CD4-positive, alpha-beta T cell treated with Interleukin-12 subunit alpha and Interleukin-12 subunit beta, for 1 hour (primary cell): ENCODE data around the gene PCBP4.
A peak's percentile ranks its signal among the peaks of the same experiment; 100 is the strongest.

ENCODE experiments used
- DNase-seq: peaks from one replicate; pipeline ENCODE4 v3.0.0-alpha.2; 2020

PCBP4 gene

GRCh38 chr3:51954713-51955112 is 12.5 kb downstream of the PCBP4 start:
- DNase-seq: no peak

- no peak for DNase-seq
These were observed 13.1 kb downstream of the PCBP4 start for GRCh38 chr3:51954105-51954504.

DNA sequence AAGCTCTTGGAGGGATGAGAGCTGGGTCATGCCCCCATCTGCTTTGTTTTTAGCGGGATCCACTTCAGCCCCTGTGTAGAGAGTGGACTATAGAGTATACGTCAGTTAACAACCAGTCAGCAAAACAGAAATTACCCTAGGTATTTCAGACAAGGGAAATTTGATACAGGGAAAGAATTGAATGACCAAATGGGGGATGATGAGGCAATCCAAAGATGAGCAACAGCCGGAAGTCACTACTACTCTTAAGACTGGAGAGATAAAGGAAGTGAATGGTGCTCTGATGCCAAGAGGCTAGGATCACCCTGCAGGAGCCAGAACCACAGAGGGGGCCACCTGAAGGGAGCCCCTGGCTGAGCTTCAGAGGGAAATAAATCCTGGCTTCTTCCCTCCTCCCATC is 13.8 kb downstream of the PCBP4 start:
- DNase-seq: no peak

DNA sequence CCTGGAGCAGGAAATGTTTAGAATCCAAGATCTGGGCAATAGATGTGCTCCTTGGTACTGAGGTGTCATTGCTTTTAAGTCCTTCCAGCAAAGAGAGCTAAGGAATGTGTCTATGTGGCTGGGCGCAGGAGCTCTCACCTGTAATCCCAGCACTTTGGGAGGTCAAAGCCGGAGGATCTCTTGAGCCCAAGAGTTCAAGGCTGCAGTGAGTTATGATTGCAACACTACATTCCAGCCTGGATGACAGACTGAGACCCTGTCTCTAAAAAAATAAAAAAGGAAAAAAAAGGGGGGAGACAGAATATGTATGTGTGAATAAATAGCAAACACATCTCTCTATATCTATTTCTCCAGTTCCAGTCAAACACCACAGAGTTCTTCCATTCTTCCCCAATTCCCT is 16.4 kb downstream of the PCBP4 start:
- DNase-seq: no peak

- no peak for DNase-seq
These were observed 18.1 kb downstream of the PCBP4 start for GRCh38 chr3:51949121-51949520.

GRCh38 chr3:51948016-51948580 is 19.2 kb downstream of the PCBP4 start:
- DNase-seq: no peak

GRCh38 chr3:51947215-51947900 is 19.9 kb downstream of the PCBP4 start:
- DNase-seq: no peak

DNA sequence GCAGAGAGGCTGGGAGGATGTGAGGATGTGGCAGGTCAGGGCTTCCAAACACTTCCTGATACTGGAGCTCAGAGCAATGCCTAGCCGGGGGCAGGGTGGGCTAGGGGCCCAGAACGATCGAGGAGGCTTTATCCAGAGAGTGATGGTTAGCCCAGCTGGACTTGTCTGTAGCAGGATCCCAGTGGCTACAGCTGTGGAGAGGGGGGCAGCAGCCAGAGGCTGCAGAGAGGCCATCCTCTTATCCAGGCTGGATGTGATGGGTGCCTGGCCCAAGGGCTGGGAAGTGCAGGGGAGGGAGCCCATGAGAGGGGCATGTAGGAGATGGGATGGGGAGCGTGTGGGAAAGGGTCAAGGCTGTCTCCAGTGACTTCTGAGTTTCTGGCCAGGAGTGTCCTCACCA is 20.5 kb downstream of the PCBP4 start:
- no peak for DNase-seq

DNA sequence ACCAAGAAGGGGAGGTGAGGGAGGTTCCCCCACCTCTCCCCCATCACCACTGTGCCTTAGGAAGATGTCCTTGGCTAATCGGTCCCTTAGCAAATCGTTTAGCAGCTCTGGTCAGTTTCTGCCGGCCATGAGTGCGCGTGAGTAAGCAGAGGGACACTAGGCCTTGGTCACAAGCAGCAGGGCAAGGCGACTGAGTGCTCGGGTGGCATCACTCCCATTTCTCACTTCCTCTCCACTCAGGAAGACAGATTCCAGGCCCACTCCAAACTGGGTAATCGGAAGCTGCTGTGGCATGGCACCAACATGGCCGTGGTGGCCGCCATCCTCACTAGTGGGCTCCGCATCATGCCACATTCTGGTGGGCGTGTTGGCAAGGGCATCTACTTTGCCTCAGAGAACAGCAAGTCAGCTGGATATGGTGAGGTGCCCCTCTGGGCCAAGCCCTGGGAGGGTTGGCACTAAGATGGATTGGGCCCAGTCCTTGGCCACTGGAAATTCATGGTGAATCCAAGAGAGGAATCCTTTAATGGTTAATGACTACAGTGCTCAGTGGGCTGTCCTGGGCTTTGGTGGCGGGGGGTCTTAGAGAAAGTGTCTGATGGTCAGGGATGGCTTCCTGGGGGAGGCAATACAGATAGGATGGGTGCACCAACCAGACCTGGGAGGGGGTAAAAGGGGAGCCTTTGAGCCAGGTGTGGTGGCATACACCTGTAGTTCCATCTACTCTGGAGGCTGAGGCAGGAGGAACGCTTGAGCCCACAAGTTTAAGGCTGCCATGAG is 21.1 kb downstream of the PCBP4 start:
- no peak for DNase-seq

GRCh38 chr3:51945031-51945840 is 22.0 kb downstream of the PCBP4 start:
- DNase-seq: no peak

DNA sequence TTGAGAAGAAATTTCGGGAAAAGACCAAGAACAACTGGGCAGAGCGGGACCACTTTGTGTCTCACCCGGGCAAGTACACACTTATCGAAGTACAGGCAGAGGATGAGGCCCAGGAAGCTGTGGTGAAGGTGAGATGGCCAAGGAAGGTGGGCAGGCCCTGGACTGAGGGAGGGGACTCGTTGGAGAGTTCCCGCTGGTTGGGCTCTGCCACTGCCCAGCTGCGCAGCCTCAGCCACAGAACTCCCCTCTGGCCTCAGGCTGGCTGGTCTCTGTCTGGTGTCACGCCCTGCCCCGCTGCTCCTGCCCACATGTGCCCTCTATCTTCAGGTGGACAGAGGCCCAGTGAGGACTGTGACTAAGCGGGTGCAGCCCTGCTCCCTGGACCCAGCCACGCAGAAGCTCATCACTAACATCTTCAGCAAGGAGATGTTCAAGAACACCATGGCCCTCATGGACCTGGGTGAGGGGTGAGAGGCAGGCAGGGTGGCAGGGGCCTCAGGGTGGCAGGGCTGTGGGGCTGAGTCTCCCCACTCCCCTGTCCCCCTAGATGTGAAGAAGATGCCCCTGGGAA is 22.7 kb downstream of the PCBP4 start:
- DNase-seq: no peak

GRCh38 chr3:51943451-51944391 is 23.5 kb downstream of the PCBP4 start:
- DNase-seq: no peak

GRCh38 chr3:51942603-51943450 is 24.4 kb downstream of the PCBP4 start:
- peak; percentile 64 for DNase-seq

GRCh38 chr3:51941798-51942602 is 25.3 kb downstream of the PCBP4 start, which contains the start of the genes PARP3 and RRP9:
TSS of gene PARP3 (plus strand) at chr3:51942363. CDS start at chr3:51943356, 993 bp downstream.
TSS of gene RRP9 (minus strand) at chr3:51941904. CDS start at chr3:51941867, 37 bp downstream.
- DNase-seq: peak; percentile 100

DNA sequence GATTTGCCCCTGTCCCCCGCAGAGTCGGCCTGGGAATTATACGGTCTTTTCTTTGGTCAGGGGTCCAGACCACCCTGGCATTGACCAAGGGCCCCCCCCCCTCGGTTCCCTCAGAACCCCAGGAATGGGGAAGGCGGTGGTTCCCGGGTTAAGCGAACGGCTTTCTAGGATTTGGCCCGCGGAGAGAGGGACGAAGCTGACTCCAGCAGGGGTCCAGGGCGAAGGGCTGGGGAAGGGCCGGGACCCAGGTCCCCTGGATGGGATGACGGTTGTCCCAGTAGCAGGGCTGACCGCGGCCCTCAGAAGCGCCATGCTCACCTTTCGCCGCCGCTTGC is 25.8 kb downstream of the PCBP4 start:
- no peak for DNase-seq

DNA sequence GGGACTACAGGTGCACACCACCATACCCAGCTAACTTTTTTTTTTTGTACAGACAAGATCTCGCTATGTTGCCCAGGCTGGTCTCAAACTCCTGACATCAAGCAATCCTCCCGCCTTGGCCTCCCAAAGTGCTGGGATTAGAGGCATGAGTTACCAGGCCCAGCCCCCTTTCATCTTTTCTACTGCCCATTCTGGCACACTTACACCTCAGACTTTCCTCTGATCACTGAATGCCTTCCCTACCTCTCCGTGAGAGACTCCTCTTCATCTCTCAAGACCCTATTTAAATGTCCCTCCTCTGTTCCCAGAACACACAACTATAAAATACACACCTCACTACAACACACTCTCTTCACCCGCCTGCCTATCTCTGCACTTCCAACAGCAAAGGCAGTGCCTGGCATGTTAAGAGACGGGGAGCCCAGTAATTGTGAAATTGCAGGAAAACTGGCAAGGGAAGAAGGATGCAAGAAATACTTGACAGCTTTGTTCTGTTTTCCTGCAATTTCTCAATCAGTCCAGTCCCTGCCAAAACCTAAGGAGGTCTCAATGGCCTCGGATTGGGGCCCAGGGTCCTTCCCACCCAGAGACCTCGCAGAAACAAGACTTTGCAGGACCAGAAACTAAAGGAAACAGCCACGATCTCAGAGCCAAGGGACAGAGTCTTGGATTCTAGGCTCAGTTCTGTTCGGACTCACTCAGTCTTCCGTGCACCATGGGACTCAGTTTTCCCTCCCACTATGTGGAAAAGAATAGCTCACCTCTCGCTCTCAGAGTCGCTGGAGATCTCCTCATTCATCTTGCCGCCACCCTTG is 26.4 kb downstream of the PCBP4 start:
- DNase-seq: no peak

DNA sequence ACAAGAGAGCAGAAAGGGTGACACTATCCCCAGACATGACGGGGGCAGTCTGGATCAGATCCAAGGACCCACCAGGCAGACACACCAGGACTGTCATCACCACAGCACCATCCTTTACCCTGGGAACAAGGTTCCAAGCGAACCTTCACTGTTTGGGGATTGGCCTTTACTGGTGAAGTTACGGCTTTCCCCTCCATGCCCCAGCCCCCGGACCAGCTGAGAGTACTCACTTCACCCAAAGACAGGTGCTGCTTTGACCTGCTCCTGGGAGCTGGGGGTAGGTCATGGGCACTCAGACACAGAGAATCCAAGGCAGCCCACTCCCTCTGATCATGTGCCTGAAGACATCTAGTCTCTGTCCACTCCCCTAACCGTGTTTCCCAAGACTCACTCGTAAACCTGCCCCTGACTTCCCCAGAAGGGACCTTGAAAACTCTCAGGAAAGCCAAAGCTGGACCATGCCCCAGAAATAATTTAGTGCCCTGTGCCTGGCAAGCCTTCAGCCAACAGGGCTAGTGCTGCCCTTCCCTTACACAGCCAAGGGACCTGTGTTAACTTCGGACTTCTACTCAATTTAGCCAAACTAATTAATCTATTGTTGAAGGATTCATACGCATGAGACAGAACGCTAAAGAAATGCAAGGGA is 28.4 kb downstream of the PCBP4 start:
- DNase-seq: no peak
